SK-N-SH treated with all-trans-retinoic acid at 6 μM for 48 hours (cell line): ENCODE results near the gene GPR61.

Experiments used
- ATAC-seq: fragments of 200-7000 bp; cut with Tn5 transposase; 3 replicates; pipeline ENCODE4 v1.9.1; 2020; ENCODE audit warnings: mild to moderate bottlenecking, moderate library complexity
- ARNTL ChIP-seq: fragments of 450-650 bp; formaldehyde crosslinking; IDR thresholded peaks from 2 replicates; pipeline ENCODE4 v1.5.0; 2020; ENCODE audit warnings: low read depth, mild to moderate bottlenecking, moderate library complexity, borderline replicate concordance
- BACH2 ChIP-seq: fragments of 250-450 bp; sonication (Bioruptor Pico); IDR thresholded peaks from 2 replicates; pipeline ENCODE4 v1.9.0; 2021; ENCODE audit warnings: mild to moderate bottlenecking, borderline replicate concordance
- CREB5 ChIP-seq: fragments of 250-450 bp; sonication (Bioruptor Pico); IDR thresholded peaks from 2 replicates; pipeline ENCODE4 v1.5.1; 2020; ENCODE audit warnings: low read depth, mild to moderate bottlenecking, moderate library complexity
- CSDC2 ChIP-seq: fragments of 250-450 bp; sonication (Bioruptor Pico); IDR thresholded peaks from 2 replicates; pipeline ENCODE4 v1.5.0; 2020; ENCODE audit warnings: mild to moderate bottlenecking, moderate library complexity
- CSRNP3 ChIP-seq: fragments of 250-450 bp; sonication (Bioruptor Pico); IDR thresholded peaks from 2 replicates; pipeline ENCODE4 v1.5.1; 2021; ENCODE audit warnings: mild to moderate bottlenecking, moderate library complexity
- ESRRG ChIP-seq: fragments of 250-450 bp; sonication (Bioruptor Pico); IDR thresholded peaks from 2 replicates; pipeline ENCODE4 v1.6.1; 2021; ENCODE audit warnings: mild to moderate bottlenecking
- ISL1 ChIP-seq: fragments of 250-450 bp; sonication (Bioruptor Pico); IDR thresholded peaks from 2 replicates; pipeline ENCODE4 v2.1.2; 2022; ENCODE audit warnings: mild to moderate bottlenecking, moderate library complexity
- OSR1 ChIP-seq: fragments of 250-450 bp; sonication (Bioruptor Pico); IDR thresholded peaks from 2 replicates; pipeline ENCODE4 v1.8.0; 2022; ENCODE audit warnings: moderate library complexity, mild to moderate bottlenecking, inconsistent platforms
- PATZ1 ChIP-seq: fragments of 250-450 bp; sonication (Bioruptor Pico); IDR thresholded peaks from 2 replicates; pipeline ENCODE4 v1.8.0; 2020; ENCODE audit warnings: mild to moderate bottlenecking, moderate library complexity, borderline replicate concordance
- POU6F1 ChIP-seq: fragments of 250-450 bp; sonication (Bioruptor Pico); IDR thresholded peaks from 2 replicates; pipeline ENCODE4 v1.8.0; 2021; ENCODE audit warnings: low read depth, mild to moderate bottlenecking, moderate library complexity, borderline replicate concordance
- PPARA ChIP-seq: fragments of 250-450 bp; sonication (Bioruptor Pico); IDR thresholded peaks from 2 replicates; pipeline ENCODE4 v1.5.0; 2020; ENCODE audit warnings: mild to moderate bottlenecking, borderline replicate concordance
- RARB ChIP-seq: fragments of 250-450 bp; sonication (Bioruptor Pico); IDR thresholded peaks from 2 replicates; pipeline ENCODE4 v1.8.0; 2021; ENCODE audit warnings: mild to moderate bottlenecking, moderate library complexity
- SNAI2 ChIP-seq: fragments of 250-450 bp; sonication (Bioruptor Pico); IDR thresholded peaks from 2 replicates; pipeline ENCODE4 v1.5.0; 2020; ENCODE audit warnings: mild to moderate bottlenecking, moderate library complexity
- TCF4 ChIP-seq: fragments of 250-450 bp; sonication (Bioruptor Pico); IDR thresholded peaks from 2 replicates; pipeline ENCODE4 v1.8.0; 2021; ENCODE audit warnings: mild to moderate bottlenecking, moderate library complexity, borderline replicate concordance
- TOX ChIP-seq: fragments of 250-450 bp; sonication (Bioruptor Pico); IDR thresholded peaks from 2 replicates; pipeline ENCODE4 v1.8.0; 2021; ENCODE audit warnings: mild to moderate bottlenecking, moderate library complexity, borderline replicate concordance
- TSHZ2 ChIP-seq: fragments of 250-450 bp; sonication (Bioruptor Pico); IDR thresholded peaks from 2 replicates; pipeline ENCODE4 v1.5.0; 2020; ENCODE audit warnings: mild to moderate bottlenecking, moderate library complexity
- ZC3H10 ChIP-seq: fragments of 250-450 bp; sonication (Bioruptor Pico); IDR thresholded peaks from 2 replicates; pipeline ENCODE4 v1.5.1; 2021; ENCODE audit warnings: mild to moderate bottlenecking, moderate library complexity
- ZFP3 ChIP-seq: fragments of 250-450 bp; sonication (Bioruptor Pico); IDR thresholded peaks from 2 replicates; pipeline ENCODE4 v1.5.0; 2020; ENCODE audit warnings: mild to moderate bottlenecking, moderate library complexity
- ZFP30 ChIP-seq: fragments of 450-650 bp; formaldehyde crosslinking; IDR thresholded peaks from 2 replicates; pipeline ENCODE4 v1.5.0; 2022; ENCODE audit warnings: mild to moderate bottlenecking, moderate library complexity
- ZNF565 ChIP-seq: fragments of 450-650 bp; formaldehyde crosslinking; conservative IDR thresholded peaks from 2 replicates; pipeline ENCODE4 v1.5.0; 2020; ENCODE audit warnings: low read depth, mild to moderate bottlenecking, moderate library complexity
- ZNF70 ChIP-seq: fragments of 450-650 bp; formaldehyde crosslinking; IDR thresholded peaks from 2 replicates; pipeline ENCODE4 v1.5.0; 2020; ENCODE audit warnings: mild to moderate bottlenecking, moderate library complexity
- ZNF8 ChIP-seq: fragments of 450-650 bp; formaldehyde crosslinking; IDR thresholded peaks from 2 replicates; pipeline ENCODE4 v1.5.0; 2020; ENCODE audit warnings: mild to moderate bottlenecking, moderate library complexity

Gene GPR61

GRCh38 chr1:109492779-109493178 lies 46.9 kb upstream of the GPR61 start:
- TF ChIP-seq RARB (CRISPR knock-in tag): no peak
- no peak for TF ChIP-seq BACH2 (CRISPR knock-in tag)
- TF ChIP-seq CSRNP3 (CRISPR knock-in tag): no peak
- no peak for TF ChIP-seq SNAI2 (CRISPR knock-in tag)
- TF ChIP-seq TCF4 (CRISPR knock-in tag): no peak
- TF ChIP-seq ZFP3 (CRISPR knock-in tag): no peak
- TF ChIP-seq PPARA: no peak
- TF ChIP-seq TOX: no peak
- TF ChIP-seq TSHZ2 (CRISPR knock-in tag): no peak
- TF ChIP-seq POU6F1 (CRISPR knock-in tag): no peak
- TF ChIP-seq ZFP30: no peak
- TF ChIP-seq PATZ1 (CRISPR knock-in tag): no peak
- no peak for TF ChIP-seq CSDC2
- no peak for TF ChIP-seq ISL1 (CRISPR knock-in tag)
- no peak for TF ChIP-seq ZNF70 (CRISPR knock-in tag)
- no peak for TF ChIP-seq OSR1 (CRISPR knock-in tag)
- ATAC-seq: no peak

GRCh38 chr1:109493227-109493626 lies 46.4 kb upstream of the GPR61 start:
- TF ChIP-seq ZC3H10: no peak
- no peak for TF ChIP-seq PPARA
- TF ChIP-seq TOX: no peak
- TF ChIP-seq ZNF70 (CRISPR knock-in tag): no peak
- no peak for TF ChIP-seq BACH2 (CRISPR knock-in tag)
- no peak for TF ChIP-seq SNAI2 (CRISPR knock-in tag)
- TF ChIP-seq CSDC2: no peak
- no peak for TF ChIP-seq ZNF8 (CRISPR knock-in tag)
- TF ChIP-seq ZFP30: no peak
- no peak for TF ChIP-seq ARNTL (CRISPR knock-in tag)
- TF ChIP-seq CSRNP3 (CRISPR knock-in tag): no peak
- no peak for TF ChIP-seq ISL1 (CRISPR knock-in tag)
- no peak for TF ChIP-seq ZNF565 (CRISPR knock-in tag)
- TF ChIP-seq RARB (CRISPR knock-in tag): no peak
- TF ChIP-seq ZFP3 (CRISPR knock-in tag): no peak
- TF ChIP-seq CREB5 (CRISPR knock-in tag): no peak
- no peak for TF ChIP-seq ESRRG
- no peak for ATAC-seq
